ENCODE measurements around the gene ARHGAP15. TPM values are rescaled to one million over a fixed set of nuclear protein-coding genes. Genes with fewer than 3 reads are reported as not detected.

Gene ARHGAP15
- total RNA-seq, 1 donor from 2014 or later = 0.51 TPM

- no peaks in the 10 kb centered on the region for H3K4me1 Mint-ChIP-seq
- peaks cover 3% of the 10 kb centered on the region for H3K9me3 Mint-ChIP-seq
- no peak for TF ChIP-seq CTCF (IDR thresholded peaks at IDR 0.05; ENCODE audit: unreplicated experiment)
- no peak overlapping the region for H3K27ac Mint-ChIP-seq
- H3K36me3 Mint-ChIP-seq = no peaks in the 10 kb centered on the region
- no peak overlapping the region for H3K4me3 Mint-ChIP-seq
- H3K27me3 Mint-ChIP-seq (ENCODE audit: low read depth) = peaks cover 27% of the 10 kb centered on the region
- no peak for DNase-seq (ENCODE audit: low spot score in 2 of 2, unreplicated experiment in 2 of 2)
These were observed 9.1 kb downstream of the ARHGAP15 start for GRCh38 chr2:143138292-143138691.

GRCh38 chr2:143139835-143140393 lies 10.7 kb downstream of the ARHGAP15 start:
- Mint-ChIP-seq H3K27me3 (ENCODE audit: low read depth) (peaks cover 30% of the 10 kb centered on the region), H3K36me3 (no peaks in the 10 kb centered on the region), H3K4me3 (no peak overlapping the region), H3K4me1 (peaks cover under 1% of the 10 kb centered on the region), H3K9me3 (peaks cover 4% of the 10 kb centered on the region), H3K27ac (no peak overlapping the region)
- TF ChIP-seq CTCF (IDR thresholded peaks at IDR 0.05; ENCODE audit: unreplicated experiment) = no peak
- no peak for DNase-seq (ENCODE audit: low spot score in 2 of 2, unreplicated experiment in 2 of 2)

GRCh38 chr2:143140864-143141661 lies 11.8 kb downstream of the ARHGAP15 start:
- Mint-ChIP-seq H3K27me3 (ENCODE audit: low read depth) (peaks cover 36% of the 10 kb centered on the region), H3K9me3 (peaks cover 4% of the 10 kb centered on the region), H3K27ac (no peak overlapping the region), H3K4me1 (peaks cover 7% of the 10 kb centered on the region), H3K36me3 (no peaks in the 10 kb centered on the region), H3K4me3 (no peak overlapping the region)
- DNase-seq (ENCODE audit: low spot score in 2 of 2, unreplicated experiment in 2 of 2) = no peak
- TF ChIP-seq CTCF (IDR thresholded peaks at IDR 0.05; ENCODE audit: unreplicated experiment) = no peak

- Mint-ChIP-seq H3K9me3 (peaks cover 4% of the 10 kb centered on the region), H3K4me1 (peaks cover 10% of the 10 kb centered on the region), H3K27ac (no peak overlapping the region)
These were observed 13.4 kb downstream of the ARHGAP15 start for GRCh38 chr2:143142598-143142997.

GRCh38 chr2:143144813-143145455 lies 15.7 kb downstream of the ARHGAP15 start:
- H3K36me3 Mint-ChIP-seq = no peaks in the 10 kb centered on the region
- H3K27ac Mint-ChIP-seq = no peak overlapping the region
- H3K4me1 Mint-ChIP-seq = peaks cover 10% of the 10 kb centered on the region
- TF ChIP-seq CTCF (IDR thresholded peaks at IDR 0.05; ENCODE audit: unreplicated experiment) = no peak
- no peak for DNase-seq (ENCODE audit: low spot score in 2 of 2, unreplicated experiment in 2 of 2)
- H3K27me3 Mint-ChIP-seq (ENCODE audit: low read depth) = peaks cover 41% of the 10 kb centered on the region
- no peak overlapping the region for H3K4me3 Mint-ChIP-seq
- peaks cover 4% of the 10 kb centered on the region for H3K9me3 Mint-ChIP-seq

More at GRCh38 chr2:143142598-143142997, 13.4 kb downstream of the ARHGAP15 start:
- no peaks in the 10 kb centered on the region for H3K36me3 Mint-ChIP-seq
- no peak for DNase-seq (ENCODE audit: low spot score in 2 of 2, unreplicated experiment in 2 of 2)
- TF ChIP-seq CTCF (IDR thresholded peaks at IDR 0.05; ENCODE audit: unreplicated experiment) = no peak
- H3K27me3 Mint-ChIP-seq (ENCODE audit: low read depth) = peaks cover 35% of the 10 kb centered on the region
- no peak overlapping the region for H3K4me3 Mint-ChIP-seq

All from mesothelial cell of epicardium (in vitro differentiated cells).